ENCODE data around the gene STIM1. TPM values are rescaled to one million over a fixed set of nuclear protein-coding genes. Genes with fewer than 3 reads are reported as not detected.

The STIM1 gene
- total RNA-seq, 4 donors from 2014 or later, result 50.1 to 112 (median 63.3) TPM

GRCh38 chr11:4035985-4036384 lies 180.5 kb downstream of the STIM1 start:
- intact Hi-C loops (cut with DNase I), result no loop called here
- DNase-seq, result no peak
- no peaks in the 10 kb centered on the region for H3K9me3 ChIP-seq
- H3K4me3 ChIP-seq, result no peak overlapping the region
- 51 to 79% methylated on average over 4 of the region's 4 CpGs for WGBS, 2 donors
- no peaks in the 10 kb centered on the region for H3K36me3 ChIP-seq
- H3K27me3 ChIP-seq, result no peaks in the 10 kb centered on the region
- no peak overlapping the region for H3K27ac ChIP-seq
- peaks cover 0 to 21% (median 0%) of the 10 kb centered on the region in 3 donors for H3K4me1 ChIP-seq
- TF ChIP-seq POLR2A (IDR thresholded peaks at IDR 0.05) (no peak), CTCF (IDR thresholded peaks at IDR 0.05) (no peak)

GRCh38 chr11:4039011-4039410 lies 183.5 kb downstream of the STIM1 start:
- DNase-seq, result no peak
- H3K4me3 ChIP-seq, result no peak overlapping the region
- intact Hi-C loops (cut with DNase I), result no loop called here
- H3K27ac ChIP-seq, result no peak overlapping the region
- 87 to 94% methylated on average over 3 of the region's 3 CpGs for WGBS, 2 donors
- TF ChIP-seq CTCF (IDR thresholded peaks at IDR 0.05) (no peak), POLR2A (IDR thresholded peaks at IDR 0.05) (no peak)
- no peaks in the 10 kb centered on the region for H3K36me3 ChIP-seq
- peaks cover 0 to 27% (median 4%) of the 10 kb centered on the region in 3 donors for H3K4me1 ChIP-seq
- H3K9me3 ChIP-seq, result no peaks in the 10 kb centered on the region
- no peaks in the 10 kb centered on the region for H3K27me3 ChIP-seq

GRCh38 chr11:4040461-4040860 lies 185.0 kb downstream of the STIM1 start:
- Histone ChIP-seq H3K27ac (no peak overlapping the region), H3K4me1 (peaks cover 13 to 41% (median 18%) of the 10 kb centered on the region in 3 donors), H3K27me3 (no peaks in the 10 kb centered on the region), H3K36me3 (no peaks in the 10 kb centered on the region), H3K4me3 (no peak overlapping the region), H3K9me3 (no peaks in the 10 kb centered on the region)
- no peak for DNase-seq
- intact Hi-C loops (cut with DNase I), result no loop called here
- TF ChIP-seq CTCF (IDR thresholded peaks at IDR 0.05) (no peak), POLR2A (IDR thresholded peaks at IDR 0.05) (no peak)
- WGBS, 2 donors, result 91 to 100% methylated on average over 1 of the region's 1 CpG

- 81 to 85% methylated on average over 6 of the region's 6 CpGs for WGBS, 2 donors
- intact Hi-C loops (cut with DNase I), result no loop called here
- peaks cover 0 to 3% (median 0%) of the 10 kb centered on the region in 3 donors for H3K36me3 ChIP-seq
- no peak for DNase-seq
- H3K4me1 ChIP-seq, result peaks cover 15 to 55% (median 23%) of the 10 kb centered on the region in 3 donors
- TF ChIP-seq POLR2A (IDR thresholded peaks at IDR 0.05) (no peak), CTCF (IDR thresholded peaks at IDR 0.05) (no peak)
- no peaks in the 10 kb centered on the region for H3K27me3 ChIP-seq
- H3K9me3 ChIP-seq, result no peaks in the 10 kb centered on the region
- no peak overlapping the region for H3K4me3 ChIP-seq
- no peak overlapping the region for H3K27ac ChIP-seq
These were observed 186.4 kb downstream of the STIM1 start for GRCh38 chr11:4041731-4042391.

- peaks cover 0 to 11% (median 0%) of the 10 kb centered on the region in 3 donors for H3K36me3 ChIP-seq
- H3K4me3 ChIP-seq, result no peak overlapping the region
- intact Hi-C loops (cut with DNase I), result no loop called here
- no peaks in the 10 kb centered on the region for H3K27me3 ChIP-seq
- WGBS, 2 donors, result 33 to 34% methylated on average over 4 of the region's 4 CpGs
- DNase-seq, result no peak
- peak overlapping the region; percentile 17 to 56 (median 39) for H3K27ac ChIP-seq
- TF ChIP-seq CTCF (IDR thresholded peaks at IDR 0.05) (no peak), POLR2A (IDR thresholded peaks at IDR 0.05) (no peak)
- peaks cover 15 to 47% (median 23%) of the 10 kb centered on the region in 3 donors for H3K4me1 ChIP-seq
- no peaks in the 10 kb centered on the region for H3K9me3 ChIP-seq
These were observed 189.6 kb downstream of the STIM1 start for GRCh38 chr11:4044976-4045646.
